K562 (cell line): ENCODE measurements around the gene CCDC85C. TPM values are rescaled to one million over a fixed set of nuclear protein-coding genes. Genes with fewer than 3 reads are reported as not detected.
A peak's percentile ranks its signal among the peaks of the same experiment; 100 is the strongest.

Experiments
- ATAC-seq: fragments of 200-7000 bp; cut with Tn5 transposase; 3 replicates; pipeline ENCODE4 v1.9.1; 2020; ENCODE audit warnings: moderate library complexity
- BruUV-seq: library from RNA; stranded (reverse); fragments of 400-500 nt; replicated peaks from 2 replicates; lab custom pipeline; 2021; lab: Mats Ljungman, UMichigan
- CTCF ChIA-PET: fragments of 300-600 bp; formaldehyde crosslinking; extraction: SDS; loops from one replicate; lab custom pipeline; 2021; ENCODE audit warnings: low intra/inter-chr PET ratio; lab: Yijun Ruan, JAX
- POLR2A ChIA-PET: fragments of 300-600, 350-650 bp; sonication (Branson Sonifier 250); formaldehyde crosslinking; extraction: SDS; loops from one replicate; lab custom pipeline; 2021; ENCODE audit warnings: antibody characterized with exemption, inconsistent platforms; lab: Yijun Ruan, JAX
- DNase-seq, 4 experiments: peaks; one replicate each; pipeline versions ENCODE4 v3.0.0 to v3.0.0-alpha.2; 2011 to 2018; ENCODE audit warnings: low spot score in 3 of 4, mixed read lengths in 3 of 4; ENCODE audit errors: extremely low read depth in 1 of 4
- FAIRE-seq: peaks from 2 replicates; lab custom pipeline; 2011; peaks lifted over from hg19 to GRCh38; lab: Jason Lieb, UNC
- H2AFZ ChIP-seq: 2 replicates; pipeline ENCODE4 v1.6.0; 2011; ENCODE audit warnings: low read depth, low read length, control low read depth, inconsistent platforms
- H3K27ac ChIP-seq: fragments of 200-600 bp; 3 replicates; pipeline ENCODE4 v1.8.0; 2011; ENCODE audit warnings: low read depth, mild to moderate bottlenecking, control low read depth, inconsistent platforms, low read length, moderate library complexity, mixed read lengths; ENCODE audit errors: extremely low read depth
- H3K27me3 ChIP-seq, 2 experiments: fragments of 300-600 bp in 1 of 2; 2 replicates in 1 of 2; 3 replicates in 1 of 2; pipeline versions ENCODE4 v1.6.0 to v1.8.0; 2011; ENCODE audit warnings: inconsistent platforms in 2 of 2, low read length in 2 of 2, mild to moderate bottlenecking in 1 of 2, mixed read lengths in 1 of 2, moderate library complexity in 1 of 2; ENCODE audit not compliant: control insufficient read depth in 2 of 2, insufficient read depth in 2 of 2
- H3K36me3 ChIP-seq: fragments of 300-600 bp; 3 replicates; pipeline ENCODE4 v1.8.0; 2011; ENCODE audit warnings: mild to moderate bottlenecking, low read length, inconsistent platforms; ENCODE audit not compliant: control insufficient read depth, insufficient read depth
- H3K4me1 ChIP-seq, 2 experiments: fragments of 200-600 bp in 1 of 2; replicated peaks in 1 of 2; 2 replicates in 1 of 2; 3 replicates in 1 of 2; pipeline versions ENCODE4 v1.5.1 to v1.8.0; 2011; ENCODE audit warnings: inconsistent platforms in 2 of 2, low read length in 2 of 2, mild to moderate bottlenecking in 1 of 2, mixed read lengths in 1 of 2, moderate library complexity in 1 of 2; ENCODE audit not compliant: control insufficient read depth in 2 of 2, insufficient read depth in 2 of 2
- H3K4me2 ChIP-seq: 2 replicates; pipeline ENCODE4 v1.6.1; 2011; ENCODE audit warnings: low read length, control low read depth, inconsistent platforms, mixed read lengths; ENCODE audit not compliant: insufficient read depth
- H3K4me3 ChIP-seq: fragments of 200-600 bp; sonication (generic), shearing (Covaris generic); 2 replicates; pipeline ENCODE4 v1.5.1; 2016; ENCODE audit warnings: control low read depth, inconsistent platforms
- H3K79me2 ChIP-seq: fragments of 200-600 bp; 3 replicates; pipeline ENCODE4 v1.8.0; 2011; ENCODE audit warnings: low read length, inconsistent platforms; ENCODE audit not compliant: control insufficient read depth, insufficient read depth
- H3K9ac ChIP-seq, 2 experiments: 2 replicates each; pipeline versions ENCODE4 v1.6.0 to v1.6.1; 2011; ENCODE audit warnings: low read depth in 2 of 2, low read length in 2 of 2, control low read depth in 1 of 2, inconsistent platforms in 1 of 2, mild to moderate bottlenecking in 1 of 2, mixed read lengths in 1 of 2; ENCODE audit not compliant: insufficient read depth in 1 of 2
- H3K9me1 ChIP-seq: one replicate; pipeline ENCODE4 v1.6.0; 2011; ENCODE audit warnings: inconsistent platforms, mild to moderate bottlenecking, low read length, moderate library complexity; ENCODE audit not compliant: control insufficient read depth, insufficient read depth
- H3K9me3 ChIP-seq: replicated peaks from 2 replicates; pipeline ENCODE4 v1.5.1; 2011; ENCODE audit warnings: low read depth, low read length, inconsistent platforms; ENCODE audit not compliant: control insufficient read depth, insufficient read depth
- H4K20me1 ChIP-seq: replicated peaks from 2 replicates; pipeline ENCODE4 v1.6.1; 2011; ENCODE audit warnings: low read length, inconsistent platforms, mixed read lengths; ENCODE audit not compliant: control insufficient read depth, insufficient read depth
- ASH1L ChIP-seq: fragments of 450-650 bp; IDR thresholded peaks from 2 replicates; pipeline ENCODE4 v1.6.1; 2018; ENCODE audit warnings: borderline replicate concordance, mild to moderate bottlenecking, low read depth; ENCODE audit not compliant: partially characterized antibody
- ESRRA ChIP-seq: fragments of 450-650 bp; IDR thresholded peaks from 2 replicates; pipeline ENCODE4 v1.6.1; 2014; ENCODE audit warnings: low read depth, mild to moderate bottlenecking, moderate library complexity, borderline replicate concordance
- GABPB2 ChIP-seq: fragments of 250-450 bp; sonication (Bioruptor Pico); conservative IDR thresholded peaks from 2 replicates; pipeline ENCODE4 v1.5.1; 2021; ENCODE audit warnings: mild to moderate bottlenecking
- KDM1A ChIP-seq, 2 experiments: fragments of 450-650 bp; IDR thresholded peaks; 2 replicates each; pipeline ENCODE4 v1.6.1; 2016; ENCODE audit warnings: mild to moderate bottlenecking in 2 of 2
- MCM5 ChIP-seq: fragments of 450-650 bp; IDR thresholded peaks from 2 replicates; pipeline ENCODE4 v1.6.1; 2016; ENCODE audit warnings: low read depth
- NEUROD1 ChIP-seq: fragments of 150-350 bp; IDR thresholded peaks from 2 replicates; pipeline ENCODE4 v1.6.1; 2014; ENCODE audit warnings: borderline replicate concordance, low read length, low read depth; ENCODE audit not compliant: partially characterized antibody
- NFRKB ChIP-seq: fragments of 450-650 bp; IDR thresholded peaks from 2 replicates; pipeline ENCODE4 v1.6.1; 2016; ENCODE audit warnings: low read depth
- RBM25 ChIP-seq: fragments of 200-400 bp; formaldehyde crosslinking; IDR thresholded peaks from 2 replicates; pipeline ENCODE4 v1.6.1; 2018; ENCODE audit warnings: low read length, low read depth, moderate library complexity; ENCODE audit not compliant: severe bottlenecking
- ZFP36 ChIP-seq: fragments of 150-350 bp; IDR thresholded peaks from 2 replicates; pipeline ENCODE4 v1.6.1; 2018; ENCODE audit warnings: low read length, low read depth; ENCODE audit not compliant: partially characterized antibody
- ZNF224 ChIP-seq: sonication (generic); formaldehyde crosslinking; IDR thresholded peaks from 2 replicates; pipeline ENCODE4 v1.8.0; 2022; ENCODE audit warnings: mild to moderate bottlenecking, missing genetic modification reagents
- WGBS: fragments of 100-300 bp; shearing (Covaris generic); methylation state at CpG from one replicate; pipeline ENCODE4 v1.1.6; 2016; ENCODE audit warnings: low coverage, mixed read lengths; ENCODE audit not compliant: insufficient coverage; ENCODE audit errors: missing lambda C conversion rate; 5-methylcytosine and 5-hydroxymethylcytosine counted together
- in situ Hi-C: fragments of 300-500 bp; cut with MboI; formaldehyde crosslinking; loops from 4 replicates; pipeline ENCODE4 v1.15.0; 2018; ENCODE audit warnings: inconsistent platforms, mixed read lengths
- intact Hi-C: fragments of 100-400 bp; cut with micrococcal nuclease; formaldehyde crosslinking; loops from 2 replicates; pipeline ENCODE4 v1.14.2; 2022
- polyA plus RNA-seq, 8 experiments: library from polyadenylated mRNA; depleted of rRNA in 4 of 8; stranded (reverse) in 5 of 8; unstranded in 3 of 8; fragments of >200 nt; fragmentation: Nextera tagmentation in 2 of 8; fragmentation: Illumina TruSeq in 1 of 8; extraction: Ambion mirVana in 2 of 8; extraction: Trizol in 1 of 8; gene quantifications; 2 replicates each; pipeline versions ENCODE4 v1.2.1 to v1.2.3, GENCODE V29; 2011 to 2014; ENCODE audit warnings: inconsistent platforms in 1 of 8, missing spikeins in 1 of 8
- total RNA-seq, 7 experiments: library from RNA; depleted of rRNA in 6 of 7; stranded (reverse); fragments of >200 nt in 6 of 7; fragmentation: Illumina TruSeq in 2 of 7; extraction: Trizol in 2 of 7; gene quantifications; 2 replicates each; pipeline versions ENCODE4 v1.2.1 to v1.2.3, GENCODE V29; 2011 to 2021; ENCODE audit warnings: low replicate concordance in 1 of 7
- TF ChIP-seq, protein P1 (sequence below): fragments of 250-450 bp; sonication (Bioruptor Pico); IDR thresholded peaks from 2 replicates; pipeline ENCODE4 v1.9.0; 2021; ENCODE audit warnings: mild to moderate bottlenecking
- TF ChIP-seq, protein P2 (sequence below): fragments of 450-650 bp; IDR thresholded peaks from 2 replicates; pipeline ENCODE4 v1.6.1; 2017; ENCODE audit warnings: antibody characterized with exemption, mild to moderate bottlenecking
- TF ChIP-seq, protein P3 (sequence below): fragments of 450-650 bp; formaldehyde crosslinking; IDR thresholded peaks from 2 replicates; pipeline ENCODE4 v1.4.0; 2020; ENCODE audit warnings: mild to moderate bottlenecking, moderate library complexity

The CCDC85C gene
- total and polyA plus RNA-seq, 9 of the 15 experiments (the other 6 are each of a cell fraction or from before 2014, with no cell fraction given): 0.18 to 22.0 (median 6.3) TPM

DNA sequence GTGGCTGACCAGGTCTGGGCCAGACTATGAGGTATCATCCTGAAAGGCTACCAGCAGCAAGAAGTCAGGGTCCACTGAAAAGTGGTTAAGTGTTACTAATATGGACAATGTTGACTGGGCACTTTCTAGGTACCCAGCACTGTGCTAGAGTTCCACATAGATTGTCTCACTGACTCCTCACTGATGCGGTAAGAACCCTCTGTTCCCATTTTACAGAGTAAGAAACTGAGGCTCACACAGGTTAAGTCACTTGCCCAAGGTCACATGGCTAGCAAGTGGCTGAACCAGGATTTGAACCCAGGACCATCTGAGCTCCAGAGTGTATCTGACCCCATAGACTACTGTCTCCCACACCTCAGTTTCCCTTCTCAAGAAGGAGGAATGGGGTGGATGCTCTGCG lies 4.6 kb upstream of the CCDC85C start:
- TF ChIP-seq, protein P1, sequence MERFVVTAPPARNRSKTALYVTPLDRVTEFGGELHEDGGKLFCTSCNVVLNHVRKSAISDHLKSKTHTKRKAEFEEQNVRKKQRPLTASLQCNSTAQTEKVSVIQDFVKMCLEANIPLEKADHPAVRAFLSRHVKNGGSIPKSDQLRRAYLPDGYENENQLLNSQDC (CRISPR knock-in tag): no peak
- TF ChIP-seq, protein P2, sequence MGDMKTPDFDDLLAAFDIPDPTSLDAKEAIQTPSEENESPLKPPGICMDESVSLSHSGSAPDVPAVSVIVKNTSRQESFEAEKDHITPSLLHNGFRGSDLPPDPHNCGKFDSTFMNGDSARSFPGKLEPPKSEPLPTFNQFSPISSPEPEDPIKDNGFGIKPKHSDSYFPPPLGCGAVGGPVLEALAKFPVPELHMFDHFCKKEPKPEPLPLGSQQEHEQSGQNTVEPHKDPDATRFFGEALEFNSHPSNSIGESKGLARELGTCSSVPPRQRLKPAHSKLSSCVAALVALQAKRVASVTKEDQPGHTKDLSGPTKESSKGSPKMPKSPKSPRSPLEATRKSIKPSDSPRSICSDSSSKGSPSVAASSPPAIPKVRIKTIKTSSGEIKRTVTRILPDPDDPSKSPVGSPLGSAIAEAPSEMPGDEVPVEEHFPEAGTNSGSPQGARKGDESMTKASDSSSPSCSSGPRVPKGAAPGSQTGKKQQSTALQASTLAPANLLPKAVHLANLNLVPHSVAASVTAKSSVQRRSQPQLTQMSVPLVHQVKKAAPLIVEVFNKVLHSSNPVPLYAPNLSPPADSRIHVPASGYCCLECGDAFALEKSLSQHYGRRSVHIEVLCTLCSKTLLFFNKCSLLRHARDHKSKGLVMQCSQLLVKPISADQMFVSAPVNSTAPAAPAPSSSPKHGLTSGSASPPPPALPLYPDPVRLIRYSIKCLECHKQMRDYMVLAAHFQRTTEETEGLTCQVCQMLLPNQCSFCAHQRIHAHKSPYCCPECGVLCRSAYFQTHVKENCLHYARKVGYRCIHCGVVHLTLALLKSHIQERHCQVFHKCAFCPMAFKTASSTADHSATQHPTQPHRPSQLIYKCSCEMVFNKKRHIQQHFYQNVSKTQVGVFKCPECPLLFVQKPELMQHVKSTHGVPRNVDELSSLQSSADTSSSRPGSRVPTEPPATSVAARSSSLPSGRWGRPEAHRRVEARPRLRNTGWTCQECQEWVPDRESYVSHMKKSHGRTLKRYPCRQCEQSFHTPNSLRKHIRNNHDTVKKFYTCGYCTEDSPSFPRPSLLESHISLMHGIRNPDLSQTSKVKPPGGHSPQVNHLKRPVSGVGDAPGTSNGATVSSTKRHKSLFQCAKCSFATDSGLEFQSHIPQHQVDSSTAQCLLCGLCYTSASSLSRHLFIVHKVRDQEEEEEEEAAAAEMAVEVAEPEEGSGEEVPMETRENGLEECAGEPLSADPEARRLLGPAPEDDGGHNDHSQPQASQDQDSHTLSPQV: no peak
- peak in 1 of 2 experiments; percentile 23; a peak in 1 of 4 replicates for TF ChIP-seq KDM1A (IDR thresholded peaks at IDR 0.05)
- TF ChIP-seq GABPB2: no peak
- TF ChIP-seq, protein P3, sequence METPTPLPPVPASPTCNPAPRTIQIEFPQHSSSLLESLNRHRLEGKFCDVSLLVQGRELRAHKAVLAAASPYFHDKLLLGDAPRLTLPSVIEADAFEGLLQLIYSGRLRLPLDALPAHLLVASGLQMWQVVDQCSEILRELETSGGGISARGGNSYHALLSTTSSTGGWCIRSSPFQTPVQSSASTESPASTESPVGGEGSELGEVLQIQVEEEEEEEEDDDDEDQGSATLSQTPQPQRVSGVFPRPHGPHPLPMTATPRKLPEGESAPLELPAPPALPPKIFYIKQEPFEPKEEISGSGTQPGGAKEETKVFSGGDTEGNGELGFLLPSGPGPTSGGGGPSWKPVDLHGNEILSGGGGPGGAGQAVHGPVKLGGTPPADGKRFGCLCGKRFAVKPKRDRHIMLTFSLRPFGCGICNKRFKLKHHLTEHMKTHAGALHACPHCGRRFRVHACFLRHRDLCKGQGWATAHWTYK (CRISPR knock-in tag): no peak
- no peak for TF ChIP-seq NEUROD1
- no peak for TF ChIP-seq MCM5
- no peak for TF ChIP-seq ZFP36
- TF ChIP-seq ESRRA: peak; percentile 50; the same call in 1 of the 2 replicates
- no peak for TF ChIP-seq NFRKB
- TF ChIP-seq RBM25: peak; percentile 76
- TF ChIP-seq ASH1L: no peak
- no peak for TF ChIP-seq ZNF224 (CRISPR knock-in tag)
- no peak overlapping the region for H3K4me2 ChIP-seq
- no peaks in the 10 kb centered on the region for H3K36me3 ChIP-seq
- DNase-seq: no peak
- no peak overlapping the region for H2AFZ ChIP-seq
- no peaks in the 10 kb centered on the region for H4K20me1 ChIP-seq
- peaks cover 1% of the 10 kb centered on the region; the same call in 2 of the 3 replicates for H3K79me2 ChIP-seq
- no peak overlapping the region for H3K9ac ChIP-seq
- ATAC-seq: no peak
- no peaks in the 10 kb centered on the region for H3K9me1 ChIP-seq
- H3K27me3 ChIP-seq: no peaks in the 10 kb centered on the region
- no peak for FAIRE-seq
- WGBS: 69% methylated on average over 2 of the region's 2 CpGs
- intact Hi-C loops (no loop called here), in situ Hi-C loops (no loop called here)
- H3K9me3 ChIP-seq: no peaks in the 10 kb centered on the region
- POLR2A ChIA-PET: no interaction called here
- no peak overlapping the region for H3K4me3 ChIP-seq
- peaks cover 18 to 32% of the 10 kb centered on the region in 2 experiments for H3K4me1 ChIP-seq
- no peak overlapping the region for H3K27ac ChIP-seq
- BruUV-seq: no TSS peak
- CTCF ChIA-PET: no interaction called here
